Activated naive CD8-positive, alpha-beta T cell treated with anti-CD3 and anti-CD28 coated beads for 36 hours (primary cell): Measurements from ENCODE around the gene NPFF. TPM values are rescaled to one million over a fixed set of nuclear protein-coding genes. Genes with fewer than 3 reads are reported as not detected.
"Not testable (repeated sequence)": the region's sequence is repeated elsewhere in the genome, so short reads cannot be mapped to it uniquely, and the experiment has no call there.

Experiments
- DNase-seq: peaks from one replicate; pipeline ENCODE4 v3.0.0; 2021
- H3K27ac Mint-ChIP-seq: one replicate; pipeline ENCODE4 v1.8.0; 2022; ENCODE audit warnings: mild to moderate bottlenecking, moderate library complexity, mixed read lengths
- H3K27me3 Mint-ChIP-seq: one replicate; pipeline ENCODE4 v1.8.0; 2022; ENCODE audit warnings: mild to moderate bottlenecking, mixed read lengths
- H3K36me3 Mint-ChIP-seq: one replicate; pipeline ENCODE4 v1.8.0; 2021; ENCODE audit warnings: mild to moderate bottlenecking, mixed read lengths
- H3K4me1 Mint-ChIP-seq: one replicate; pipeline ENCODE4 v1.8.0; 2021; ENCODE audit warnings: mixed read lengths
- H3K4me3 Mint-ChIP-seq: one replicate; pipeline ENCODE4 v1.8.0; 2022; ENCODE audit warnings: mild to moderate bottlenecking, moderate library complexity, mixed read lengths
- H3K9me3 Mint-ChIP-seq: one replicate; pipeline ENCODE4 v1.8.0; 2022; ENCODE audit warnings: mixed read lengths
- total RNA-seq, 2 experiments: library from RNA; stranded (reverse); gene quantifications; one replicate each; pipeline ENCODE4 v1.2.3, GENCODE V29; 2021

Gene NPFF
- total RNA-seq, 2 experiments from 2014 or later, result not detected

DNA sequence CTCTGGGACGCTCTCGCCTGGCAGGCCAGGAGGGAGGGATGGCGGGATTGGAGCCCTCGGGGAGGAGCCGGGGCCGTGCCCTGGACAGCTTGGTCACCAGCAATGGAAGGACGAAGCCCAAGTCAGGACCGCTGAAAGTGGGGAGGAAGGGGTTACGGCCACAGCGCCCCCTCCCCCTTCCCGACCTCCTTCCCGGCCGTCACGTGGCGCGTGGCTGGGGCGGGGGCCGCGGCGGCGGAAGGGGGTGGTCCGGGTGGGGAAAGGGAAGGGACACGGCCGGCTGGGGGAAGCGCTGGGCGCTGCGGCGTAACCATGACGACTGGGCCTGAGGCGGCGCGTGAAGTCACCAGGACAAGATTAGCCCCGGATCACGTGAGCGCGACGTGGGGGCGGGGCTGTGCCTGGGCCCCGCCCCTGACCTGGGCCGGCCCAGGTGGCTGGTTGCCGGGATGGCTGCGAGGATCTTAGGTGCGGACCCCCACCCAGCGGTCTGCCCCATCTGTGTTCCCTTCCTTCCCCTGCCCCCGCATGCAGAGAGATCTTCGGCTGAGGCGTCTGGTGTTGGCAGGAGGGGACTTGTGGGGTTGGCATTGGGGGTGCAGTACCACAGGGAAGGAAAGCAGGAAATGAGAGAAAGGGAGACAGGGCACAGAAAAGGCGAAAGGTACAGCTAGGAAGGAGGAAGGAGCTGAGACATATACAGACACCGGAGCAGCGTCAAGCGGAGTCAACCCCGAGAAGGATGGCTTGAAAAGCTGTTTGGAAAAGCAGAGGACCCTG lies 14.3 kb downstream of the NPFF start:
- Mint-ChIP-seq H3K4me3 (peak overlapping the region; percentile 87), H3K9me3 (no peaks in the 10 kb centered on the region), H3K27me3 (no peaks in the 10 kb centered on the region), H3K4me1 (peaks cover 22% of the 10 kb centered on the region), H3K36me3 (no peaks in the 10 kb centered on the region), H3K27ac (peak overlapping the region; percentile 84)
- DNase-seq, result peak; percentile 90

DNA sequence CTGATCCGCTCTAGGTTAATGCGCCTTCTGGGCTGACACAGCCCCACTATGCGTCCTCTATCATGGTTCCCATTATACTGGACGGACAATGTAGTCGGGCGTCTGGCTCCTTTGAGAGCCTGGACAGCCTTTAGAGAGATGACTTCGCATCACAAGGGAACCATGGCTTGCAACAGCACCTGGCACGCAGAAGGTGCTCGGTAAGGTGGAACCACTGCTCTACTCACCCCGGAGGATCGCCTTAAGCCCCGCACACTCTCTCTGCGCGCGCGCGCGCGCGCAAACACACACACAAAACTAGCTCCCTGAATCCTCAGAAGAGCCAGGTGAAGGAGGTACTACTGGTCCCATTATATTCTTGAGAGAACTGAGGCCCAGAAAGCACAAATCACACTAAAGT lies 15.1 kb downstream of the NPFF start:
- Mint-ChIP-seq H3K36me3 (peaks cover 2% of the 10 kb centered on the region), H3K4me1 (peaks cover 21% of the 10 kb centered on the region), H3K9me3 (no peaks in the 10 kb centered on the region), H3K27ac (peak overlapping the region; percentile 73), H3K27me3 (no peaks in the 10 kb centered on the region), H3K4me3 (peak overlapping the region; percentile 62)
- DNase-seq, result no peak

DNA sequence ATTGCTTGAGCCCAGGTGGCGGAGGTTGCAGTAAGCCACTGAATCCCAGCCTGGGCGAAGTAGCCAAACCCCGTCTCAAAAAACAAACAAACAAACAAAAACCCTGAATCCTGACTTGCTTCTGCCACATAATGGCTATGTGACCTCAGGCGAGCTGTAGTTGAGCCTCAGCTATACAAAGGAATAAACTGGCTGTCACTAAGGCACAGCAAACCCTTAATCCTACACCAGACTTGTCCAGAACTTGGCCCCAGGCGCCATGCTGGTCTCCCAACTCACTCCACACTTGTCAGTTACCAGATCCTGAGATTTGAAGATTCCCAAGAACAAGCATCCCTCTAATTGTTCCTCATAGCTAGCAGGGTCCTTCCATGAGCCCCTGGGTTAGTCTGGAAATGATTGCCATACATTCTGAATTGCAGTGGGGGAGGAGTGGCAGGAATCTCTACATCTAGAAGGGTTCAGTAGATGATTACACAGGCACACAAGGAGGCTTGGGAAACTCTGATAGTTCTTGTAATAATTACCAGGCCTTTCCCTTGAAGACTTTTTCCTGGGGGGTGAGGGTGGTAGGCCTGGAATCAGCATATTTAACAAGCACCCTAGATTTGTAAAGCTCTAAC lies 17.9 kb downstream of the NPFF start:
- DNase-seq, result no peak
- Mint-ChIP-seq H3K27ac (no peak overlapping the region), H3K9me3 (no peaks in the 10 kb centered on the region), H3K4me3 (no peak overlapping the region), H3K4me1 (peaks cover 29% of the 10 kb centered on the region), H3K36me3 (peaks cover 4% of the 10 kb centered on the region), H3K27me3 (no peaks in the 10 kb centered on the region)

DNA sequence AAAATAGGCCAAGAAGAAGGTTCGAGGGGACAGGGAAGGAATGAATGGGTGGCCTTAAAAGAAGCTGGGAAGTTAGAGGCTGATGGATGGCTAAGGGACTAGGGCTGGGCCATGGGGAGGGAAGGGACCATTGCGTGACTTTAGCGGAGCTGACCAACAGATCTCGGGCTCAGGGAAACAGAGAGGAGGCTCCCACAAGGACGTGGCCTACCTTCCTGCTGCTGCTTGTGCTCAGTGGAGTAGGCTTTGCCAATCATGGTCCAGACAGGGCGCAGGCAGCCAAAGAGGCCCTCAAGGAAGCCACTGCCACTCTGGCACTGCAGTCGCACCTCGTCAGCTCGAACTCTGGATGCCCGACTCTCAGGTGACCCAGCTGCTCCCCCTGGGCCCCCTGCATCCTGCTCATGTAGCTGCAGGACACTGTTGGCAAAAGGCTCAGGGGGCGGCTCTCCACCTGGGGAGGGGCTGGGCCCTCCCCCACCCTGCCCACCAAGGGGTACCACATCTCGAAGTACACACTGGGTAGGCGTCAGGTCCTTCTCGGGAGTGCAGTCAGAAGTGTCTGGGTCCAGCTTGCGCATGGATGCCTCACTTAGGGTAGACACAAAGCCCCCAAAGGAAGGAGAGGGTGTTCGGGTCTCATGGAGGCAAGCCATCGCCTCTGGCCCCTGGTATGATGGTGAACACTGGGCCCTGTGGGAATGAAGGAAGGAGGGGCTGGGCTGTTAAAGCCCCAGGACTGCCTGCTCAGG lies 20.4 kb downstream of the NPFF start:
- Mint-ChIP-seq H3K27ac (peak overlapping the region; percentile 67), H3K27me3 (no peaks in the 10 kb centered on the region)

DNA sequence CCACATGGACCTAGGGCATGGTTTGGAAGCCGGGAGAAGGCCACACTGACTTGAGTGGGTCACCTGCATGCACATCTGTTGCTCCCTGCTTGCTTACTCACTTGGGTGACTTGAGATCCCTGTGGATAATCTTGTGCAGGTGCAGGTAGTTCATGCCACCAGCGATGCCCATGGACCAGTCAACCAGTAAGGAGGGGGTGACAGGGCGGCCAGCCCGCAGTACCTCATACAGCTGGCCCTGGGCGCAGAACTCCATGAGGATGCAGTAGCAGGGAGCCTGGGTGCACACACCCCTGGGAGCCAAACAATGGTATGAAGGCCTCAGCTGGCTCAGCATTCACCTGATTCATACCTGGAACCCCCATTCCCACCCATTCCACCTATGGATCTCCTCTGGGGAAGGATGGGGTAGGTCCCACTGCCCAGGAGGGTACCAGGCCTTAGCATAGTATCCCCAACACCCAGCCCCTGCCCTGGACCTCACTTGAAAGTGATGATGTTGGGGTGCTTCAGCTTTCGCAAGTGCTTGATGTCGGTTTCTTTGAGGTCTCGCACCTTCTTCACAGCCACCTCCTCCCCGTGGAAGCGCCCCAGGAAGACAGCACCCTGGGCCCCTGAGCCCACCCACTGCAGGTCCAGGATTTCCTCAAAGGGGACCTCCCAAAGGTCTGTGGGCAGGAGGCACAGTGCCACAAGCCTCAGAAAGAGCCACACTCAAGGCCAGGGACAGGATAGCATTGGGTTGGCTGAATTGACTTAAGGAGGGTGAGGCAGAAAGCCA lies 21.1 kb downstream of the NPFF start:
- peaks cover 18% of the 10 kb centered on the region for H3K36me3 Mint-ChIP-seq
- no peak overlapping the region for H3K4me3 Mint-ChIP-seq
- no peaks in the 10 kb centered on the region for H3K27me3 Mint-ChIP-seq
- peak overlapping the region; percentile 67 for H3K27ac Mint-ChIP-seq
- DNase-seq, result no peak
- no peaks in the 10 kb centered on the region for H3K9me3 Mint-ChIP-seq
- H3K4me1 Mint-ChIP-seq, result peaks cover 19% of the 10 kb centered on the region

More for the DNA sequence above, 20.4 kb downstream of the NPFF start:
- Mint-ChIP-seq H3K4me1 (peaks cover 19% of the 10 kb centered on the region), H3K4me3 (no peak overlapping the region), H3K36me3 (peaks cover 13% of the 10 kb centered on the region), H3K9me3 (no peaks in the 10 kb centered on the region)
- no peak for DNase-seq

DNA sequence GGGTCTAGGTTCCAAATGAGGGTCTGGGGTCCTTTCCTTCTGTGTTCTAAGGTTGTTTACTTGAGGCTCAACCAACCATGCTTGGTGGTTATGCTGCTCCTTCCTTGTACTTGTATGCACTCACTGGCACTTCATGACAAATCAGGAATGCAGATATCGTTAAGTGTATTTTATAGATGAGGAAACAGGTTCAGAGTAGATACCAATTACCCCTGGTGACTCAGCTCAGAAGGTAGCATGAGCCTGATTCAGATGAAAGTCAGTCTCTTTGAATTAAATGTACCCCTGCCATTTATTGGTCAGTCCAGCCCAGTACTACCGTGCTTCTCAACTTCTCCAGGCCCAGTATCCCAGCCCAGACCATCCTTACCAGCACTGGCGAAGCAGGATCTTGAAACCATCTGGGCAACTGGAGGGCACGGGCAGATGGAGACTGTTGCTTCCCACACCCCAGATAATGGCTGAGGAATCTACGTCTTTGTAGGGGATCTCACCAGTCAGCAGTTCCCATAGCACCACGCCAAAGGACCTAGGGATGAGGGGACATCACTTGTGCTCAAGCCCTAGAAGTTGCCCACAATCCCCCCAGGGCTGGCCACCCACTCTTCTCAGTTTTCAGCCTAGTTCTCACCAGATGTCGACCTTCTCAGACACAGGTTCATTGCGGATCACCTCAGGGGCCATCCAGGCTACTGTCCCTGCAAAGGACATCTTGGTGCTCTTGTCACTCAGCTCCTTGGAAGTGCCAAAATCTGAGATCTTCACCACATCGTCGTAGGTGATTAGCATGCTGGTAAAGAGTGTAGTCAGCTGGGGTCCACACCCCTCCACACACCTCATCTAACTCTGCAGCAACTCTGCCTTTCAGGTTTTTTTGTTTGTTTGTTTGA lies 22.4 kb downstream of the NPFF start:
- no peaks in the 10 kb centered on the region for H3K27me3 Mint-ChIP-seq
- H3K27ac Mint-ChIP-seq, result peak overlapping the region; percentile 25
- peaks cover 18% of the 10 kb centered on the region for H3K36me3 Mint-ChIP-seq
- H3K4me3 Mint-ChIP-seq, result no peak overlapping the region
- H3K4me1 Mint-ChIP-seq, result peaks cover 21% of the 10 kb centered on the region
- H3K9me3 Mint-ChIP-seq, result no peaks in the 10 kb centered on the region
- DNase-seq, result no peak

DNA sequence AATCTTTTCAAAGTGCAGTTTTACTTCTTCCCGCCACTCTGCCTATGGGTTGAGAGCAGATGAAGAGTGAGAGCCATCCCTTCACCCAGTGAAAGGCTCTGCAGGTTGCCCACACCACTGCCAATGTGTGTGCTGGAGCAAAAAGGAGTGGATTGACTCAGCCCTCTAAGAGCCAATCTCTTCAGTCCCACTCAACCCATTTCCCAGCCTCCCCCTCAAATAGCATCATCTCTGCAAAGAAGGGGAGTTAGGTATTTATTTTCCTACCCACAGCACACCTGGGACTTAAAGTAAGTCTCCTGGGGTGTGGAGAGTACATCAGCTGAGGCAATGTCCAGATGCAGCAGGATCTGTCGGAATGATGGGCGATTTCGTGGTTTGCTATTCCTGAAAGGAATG lies 23.3 kb downstream of the NPFF start:
- no peak for DNase-seq
- peaks cover 25% of the 10 kb centered on the region for H3K36me3 Mint-ChIP-seq

DNA sequence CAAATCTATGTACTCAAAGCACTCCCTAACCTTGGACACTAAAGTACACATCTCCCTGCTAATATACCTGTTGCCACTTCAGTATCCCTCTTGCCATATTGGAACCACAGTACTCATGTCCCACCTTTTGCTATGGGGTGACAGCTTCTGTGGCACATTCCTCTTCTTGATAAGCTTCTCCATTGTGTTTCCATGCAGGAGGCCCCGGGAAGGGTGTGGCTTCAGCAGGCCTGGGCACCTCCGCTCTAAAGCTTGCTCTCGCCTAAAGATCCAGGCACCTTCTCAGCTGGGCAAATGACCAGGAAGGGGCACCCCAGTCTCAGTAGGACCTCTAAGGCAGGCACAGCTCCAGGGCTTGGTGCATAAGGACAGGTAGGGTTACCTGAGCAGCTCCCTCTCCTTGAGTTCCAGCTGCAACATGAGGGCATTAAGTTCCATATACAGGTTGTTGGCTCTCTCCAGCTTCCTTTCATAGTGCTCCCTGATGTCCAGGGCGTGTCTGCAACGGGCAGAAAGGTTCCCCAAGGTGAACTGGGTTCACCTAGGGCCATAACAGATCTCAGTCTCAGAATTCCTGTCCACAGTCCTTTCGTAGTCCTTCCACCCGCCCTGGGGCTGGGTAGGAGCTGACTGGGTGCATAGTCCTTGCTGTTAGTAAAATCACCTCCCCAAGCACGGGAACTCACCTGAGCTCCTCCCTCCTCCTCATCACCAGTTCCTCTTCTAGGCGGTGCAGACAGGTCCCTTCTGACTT lies 23.9 kb downstream of the NPFF start:
- Mint-ChIP-seq H3K27me3 (no peaks in the 10 kb centered on the region), H3K4me1 (peaks cover 27% of the 10 kb centered on the region), H3K4me3 (no peak overlapping the region), H3K27ac (peak overlapping the region; percentile 4), H3K9me3 (no peaks in the 10 kb centered on the region), H3K36me3 (peaks cover 25% of the 10 kb centered on the region)
- DNase-seq, result no peak

More for the DNA sequence above, 23.3 kb downstream of the NPFF start:
- peaks cover 21% of the 10 kb centered on the region for H3K4me1 Mint-ChIP-seq
- H3K4me3 Mint-ChIP-seq, result no peak overlapping the region
- no peaks in the 10 kb centered on the region for H3K9me3 Mint-ChIP-seq
- no peaks in the 10 kb centered on the region for H3K27me3 Mint-ChIP-seq
- H3K27ac Mint-ChIP-seq, result peak overlapping the region; percentile 4

DNA sequence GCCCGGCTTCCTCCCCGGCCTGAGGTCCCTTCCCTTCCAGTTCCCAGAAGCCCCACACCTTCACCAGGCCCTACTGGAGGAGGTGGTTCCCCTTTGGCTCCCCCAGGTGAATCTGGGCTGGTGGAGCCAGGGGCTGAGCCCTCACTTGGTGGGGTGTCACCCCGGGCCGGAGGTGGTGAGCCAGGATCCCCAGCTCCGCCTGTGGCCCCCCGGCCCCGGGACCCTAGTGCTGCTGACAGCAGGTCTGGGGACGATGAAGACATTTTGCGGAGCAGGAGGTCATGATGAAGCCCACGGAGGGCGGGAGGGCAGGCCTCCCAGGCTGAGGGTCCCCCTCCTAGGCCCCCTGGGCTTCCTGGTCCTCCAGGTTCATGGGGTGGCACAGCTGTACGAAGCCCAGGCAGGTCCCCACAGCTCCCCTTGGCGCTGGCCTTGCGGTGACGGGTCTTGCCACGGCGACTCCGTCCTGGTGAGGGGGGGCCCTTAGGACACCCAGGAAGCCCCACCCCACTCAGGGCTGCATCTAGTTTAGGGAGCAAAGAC lies 24.6 kb downstream of the NPFF start:
- Mint-ChIP-seq H3K36me3 (peaks cover 23% of the 10 kb centered on the region), H3K4me3 (no peak overlapping the region), H3K9me3 (no peaks in the 10 kb centered on the region), H3K27me3 (no peaks in the 10 kb centered on the region), H3K4me1 (peaks cover 29% of the 10 kb centered on the region), H3K27ac (peak overlapping the region; percentile 70)
- no peak for DNase-seq

DNA sequence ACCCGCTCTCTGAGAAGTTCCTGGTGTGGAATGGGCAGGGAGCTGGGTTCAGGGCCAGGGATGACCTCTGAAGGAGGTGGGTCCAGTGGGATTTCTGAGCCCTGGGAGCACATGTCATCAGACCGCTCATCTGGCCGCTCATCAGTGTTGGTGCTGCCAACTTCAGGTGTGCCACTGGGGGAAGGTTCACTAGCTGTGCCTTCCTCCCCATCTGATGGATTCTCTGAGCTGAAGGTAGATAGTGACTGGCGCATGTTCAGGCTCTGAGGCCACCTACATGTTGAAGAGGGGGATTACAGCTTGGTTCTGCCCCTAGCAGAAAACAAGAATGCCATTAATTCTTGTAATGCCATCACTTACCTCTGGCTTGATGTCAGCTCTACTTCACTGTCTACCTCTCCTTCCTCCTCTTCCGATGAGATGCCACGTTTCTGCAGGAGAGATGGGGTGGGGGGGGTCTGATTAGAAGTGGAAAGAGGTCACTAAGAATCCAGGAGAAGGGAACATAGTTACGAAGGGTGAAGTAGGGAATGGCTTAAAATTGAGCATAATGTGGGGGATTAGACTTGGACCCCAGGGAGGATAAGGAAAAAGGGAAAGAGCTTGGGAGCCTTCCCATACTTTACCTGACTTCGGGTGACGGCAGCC lies 25.2 kb downstream of the NPFF start:
- Mint-ChIP-seq H3K36me3 (peaks cover 24% of the 10 kb centered on the region), H3K27ac (peak overlapping the region; percentile 70), H3K4me3 (no peak overlapping the region), H3K4me1 (peaks cover 29% of the 10 kb centered on the region), H3K27me3 (no peaks in the 10 kb centered on the region), H3K9me3 (no peaks in the 10 kb centered on the region)
- no peak for DNase-seq

DNA sequence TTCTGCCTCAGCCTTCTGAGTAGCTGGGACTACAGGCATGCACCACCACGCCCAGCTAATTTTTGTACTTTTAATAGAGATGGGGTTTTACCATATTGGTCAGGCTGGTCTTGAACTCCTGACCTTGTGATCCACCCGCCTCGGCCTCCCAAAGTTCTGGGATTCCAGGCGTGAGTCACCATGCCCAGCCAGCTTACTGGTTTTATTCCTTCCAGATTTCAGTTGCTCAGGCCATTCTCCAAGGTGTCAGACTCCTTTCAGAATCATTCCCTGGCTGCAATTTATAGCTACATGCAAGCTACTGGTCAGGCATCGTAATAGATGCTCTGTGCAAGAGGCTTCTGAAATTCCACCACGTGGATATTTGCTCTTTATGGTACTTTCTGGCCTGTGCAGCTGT lies 25.8 kb downstream of the NPFF start:
- H3K27me3 Mint-ChIP-seq, H3K9me3 Mint-ChIP-seq, H3K4me3 Mint-ChIP-seq, DNase-seq: not testable (repeated sequence)
- peak overlapping the region; percentile 70 for H3K27ac Mint-ChIP-seq
- H3K36me3 Mint-ChIP-seq, result peaks cover 30% of the 10 kb centered on the region
- H3K4me1 Mint-ChIP-seq, result peaks cover 31% of the 10 kb centered on the region

DNA sequence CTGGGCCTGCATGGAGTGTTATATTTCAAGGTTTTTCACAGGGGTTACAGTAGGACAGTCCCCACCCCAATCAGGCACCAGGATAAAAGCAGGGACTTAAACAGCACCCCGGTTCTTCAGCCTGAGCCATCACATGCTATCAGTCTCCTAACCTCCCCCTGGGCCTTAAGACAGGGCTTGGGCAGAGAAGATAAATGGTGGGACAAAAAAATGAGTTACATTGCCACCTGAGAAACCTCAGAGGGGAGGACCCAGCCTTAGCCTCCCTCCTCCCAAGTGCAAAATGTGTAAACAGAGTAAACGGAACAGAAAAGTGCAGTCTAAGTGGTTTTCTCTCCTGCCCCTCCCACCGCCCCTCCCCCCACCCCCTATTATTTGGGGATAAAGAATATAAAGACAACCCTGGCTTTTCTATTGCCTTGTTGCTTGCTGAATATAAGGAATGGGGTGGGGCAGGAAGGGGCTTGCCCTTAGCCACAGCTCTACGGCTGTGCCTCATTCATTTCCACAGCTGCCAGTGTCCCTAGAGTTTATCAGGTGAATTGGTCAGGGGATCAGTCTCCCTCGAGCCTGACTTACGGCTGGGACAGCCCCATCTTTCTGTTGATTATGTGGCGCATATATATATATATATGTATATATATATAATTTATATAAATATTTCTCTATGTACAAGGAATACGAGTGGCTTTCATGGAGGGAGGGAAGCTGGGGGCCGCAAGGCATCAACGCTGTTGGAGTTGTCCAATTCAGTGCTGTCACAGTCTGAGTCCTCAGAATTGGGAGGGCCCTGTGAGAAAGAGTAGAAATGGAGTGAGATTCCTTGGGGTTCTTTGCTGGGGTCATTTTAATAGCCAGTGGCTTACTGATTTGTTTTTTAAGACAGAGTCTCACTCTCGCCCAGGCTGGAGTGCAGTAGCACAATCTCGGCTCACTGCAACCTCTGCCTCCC lies 26.5 kb downstream of the NPFF start:
- Mint-ChIP-seq H3K4me3 (no peak overlapping the region), H3K36me3 (peaks cover 30% of the 10 kb centered on the region), H3K4me1 (peaks cover 34% of the 10 kb centered on the region), H3K27me3 (no peaks in the 10 kb centered on the region), H3K9me3 (no peaks in the 10 kb centered on the region), H3K27ac (no peak overlapping the region)
- DNase-seq, result no peak
